ENCODE results near the gene FOCAD.

GRCh38 chr9:20634895-20635294 lies 49.2 kb upstream of the FOCAD start:
- TF ChIP-seq CTCF (conservative IDR thresholded peaks at IDR 0.05; ENCODE audit: low read depth, low read length) (no peak), EZH2 (IDR thresholded peaks at IDR 0.05; ENCODE audit: borderline replicate concordance, low read depth, low read length, poor library complexity, severe bottlenecking) (no peak)
